ENCODE data around the gene PPM1J.

PPM1J gene

GRCh38 chr1:112665857-112666256 is 49.3 kb downstream of the PPM1J start:
- no peaks in the 10 kb centered on the region for H4K20me1 ChIP-seq (ENCODE audit: insufficient read depth, low read length)
- H3K9ac ChIP-seq (ENCODE audit: low read length) = no peak overlapping the region
- no peaks in the 10 kb centered on the region; the same call in 1 of the 2 replicates for H3F3A ChIP-seq (ENCODE audit: insufficient read depth, low read length)
- no peak overlapping the region for H3K27ac ChIP-seq (ENCODE audit: low read depth, low read length, poor library complexity, severe bottlenecking)
- H2AFZ ChIP-seq (ENCODE audit: low read length) = no peak overlapping the region
- no peak overlapping the region for H3K4me2 ChIP-seq (ENCODE audit: low read length)
- no peaks in the 10 kb centered on the region for H3K9me2 ChIP-seq (ENCODE audit: low read depth, low read length)
- no peaks in the 10 kb centered on the region for H3K27me3 ChIP-seq (ENCODE audit: insufficient read depth, low read length)
- TF ChIP-seq CTCF (IDR thresholded peaks at IDR 0.05; ENCODE audit: low read length) = no peak
- H3K4me3 ChIP-seq (ENCODE audit: low read depth, low read length, poor library complexity, severe bottlenecking) = no peak overlapping the region
- no peaks in the 10 kb centered on the region for H3K79me2 ChIP-seq (ENCODE audit: insufficient read depth, low read length)
- H3K36me3 ChIP-seq (ENCODE audit: insufficient read depth, low read length) = peaks cover 98% of the 10 kb centered on the region
- no peaks in the 10 kb centered on the region for H3K4me1 ChIP-seq (ENCODE audit: insufficient read depth, low read length, severe bottlenecking)
- H3K9me3 ChIP-seq (ENCODE audit: low read length) = no peaks in the 10 kb centered on the region
